Right renal pelvis (tissue), 4 donors: ENCODE data around the gene AZIN2. TPM values are rescaled to one million over a fixed set of nuclear protein-coding genes. Genes with fewer than 3 reads are reported as not detected.
A peak's percentile ranks its signal among the peaks of the same experiment; 100 is the strongest.
"Not testable (repeated sequence)": the region's sequence is repeated elsewhere in the genome, so short reads cannot be mapped to it uniquely, and the experiment has no call there.

Source experiments
- DNase-seq, 4 donors: peaks; one replicate each; pipeline ENCODE4 v3.0.0-alpha.2; 2013; ENCODE audit warnings: low read depth in 4 of 4, low spot score in 3 of 4, missing footprints in 1 of 4
- polyA plus RNA-seq, 4 donors: library from polyadenylated mRNA; unstranded; fragments of 120-200 nt; gene quantifications; one replicate each; pipeline ENCODE4 v1.2.1, GENCODE V29; 2013; ENCODE audit not compliant: insufficient read length in 4 of 4

AZIN2 gene
- polyA plus RNA-seq: 1 to 10 TPM; 4.9 to 8.0 (median 6.9) TPM

GRCh38 chr1:33080885-33081553 is at the start of gene AZIN2:
TSS of gene AZIN2 (plus strand) at chr1:33081153. CDS start at chr1:33082250, 1,097 bp downstream.
- DNase-seq: peak; percentile 89 to 92 (median 90)

GRCh38 chr1:33031506-33031905 is 49.4 kb upstream of the AZIN2 start:
- DNase-seq: no peak

- no peak for DNase-seq
Observed at GRCh38 chr1:33032126-33032869, 48.7 kb upstream of the AZIN2 start.

GRCh38 chr1:33036051-33036525 is 44.9 kb upstream of the AZIN2 start:
- DNase-seq: peak in 1 of 4 donors; percentile 32

GRCh38 chr1:33036526-33037503 is 44.1 kb upstream of the AZIN2 start, which contains the start of gene AK2:
TSS of gene AK2 (minus strand) at chr1:33036883. CDS start at chr1:33036828, 55 bp downstream.
- DNase-seq: peak; percentile 84 to 91 (median 90)

- no peak for DNase-seq
Observed at GRCh38 chr1:33039840-33040239, 41.1 kb upstream of the AZIN2 start.

GRCh38 chr1:33041026-33041425 is 39.9 kb upstream of the AZIN2 start:
- DNase-seq: no peak

GRCh38 chr1:33042831-33043230 is 38.1 kb upstream of the AZIN2 start:
- no peak for DNase-seq

GRCh38 chr1:33043267-33044092 is 37.5 kb upstream of the AZIN2 start:
- no peak for DNase-seq

GRCh38 chr1:33045246-33045645 is 35.7 kb upstream of the AZIN2 start:
- DNase-seq: no peak

- DNase-seq: no peak
Observed at GRCh38 chr1:33045814-33046213, 35.1 kb upstream of the AZIN2 start.

- DNase-seq: not testable (repeated sequence)
Observed at GRCh38 chr1:33046234-33046633, 34.7 kb upstream of the AZIN2 start.

GRCh38 chr1:33047290-33047689 is 33.7 kb upstream of the AZIN2 start:
- DNase-seq: no peak

GRCh38 chr1:33047839-33048305 is 33.1 kb upstream of the AZIN2 start:
- no peak for DNase-seq

- no peak for DNase-seq
Observed at GRCh38 chr1:33048426-33048825, 32.5 kb upstream of the AZIN2 start.

- no peak for DNase-seq
Observed at GRCh38 chr1:33049371-33049770, 31.6 kb upstream of the AZIN2 start.

- no peak for DNase-seq
Observed at GRCh38 chr1:33050221-33051076, 30.5 kb upstream of the AZIN2 start.

GRCh38 chr1:33055210-33056008 is 25.5 kb upstream of the AZIN2 start:
- DNase-seq: peak; percentile 55 to 68 (median 60)
